Left lobe of liver (tissue), 2 donors: Measurements from ENCODE around the gene FAM241A. TPM values are rescaled to one million over a fixed set of nuclear protein-coding genes. Genes with fewer than 3 reads are reported as not detected.
"Not testable (repeated sequence)": the region's sequence is repeated elsewhere in the genome, so short reads cannot be mapped to it uniquely, and the experiment has no call there.

Experiments
- ATAC-seq: fragments of 200-7000 bp; cut with Tn5 transposase; one replicate; pipeline ENCODE4 v1.9.1; 2020; ENCODE audit warnings: mild to moderate bottlenecking, moderate library complexity
- DNase-seq: peaks from one replicate; pipeline ENCODE4 v3.0.0-alpha.2; 2020; ENCODE audit warnings: low spot score
- total RNA-seq: library from RNA; stranded (reverse); gene quantifications from one replicate; pipeline ENCODE4 v1.2.1, GENCODE V29; 2021
- donor health status: DM: no; HTN: no; CAD: no; lungs with moderate emphysema.
- donor health status: DM: no; HTN: yes; CAD: no.

Gene FAM241A
- total RNA-seq, 1 donor from 2014 or later = 1.0 TPM

DNA sequence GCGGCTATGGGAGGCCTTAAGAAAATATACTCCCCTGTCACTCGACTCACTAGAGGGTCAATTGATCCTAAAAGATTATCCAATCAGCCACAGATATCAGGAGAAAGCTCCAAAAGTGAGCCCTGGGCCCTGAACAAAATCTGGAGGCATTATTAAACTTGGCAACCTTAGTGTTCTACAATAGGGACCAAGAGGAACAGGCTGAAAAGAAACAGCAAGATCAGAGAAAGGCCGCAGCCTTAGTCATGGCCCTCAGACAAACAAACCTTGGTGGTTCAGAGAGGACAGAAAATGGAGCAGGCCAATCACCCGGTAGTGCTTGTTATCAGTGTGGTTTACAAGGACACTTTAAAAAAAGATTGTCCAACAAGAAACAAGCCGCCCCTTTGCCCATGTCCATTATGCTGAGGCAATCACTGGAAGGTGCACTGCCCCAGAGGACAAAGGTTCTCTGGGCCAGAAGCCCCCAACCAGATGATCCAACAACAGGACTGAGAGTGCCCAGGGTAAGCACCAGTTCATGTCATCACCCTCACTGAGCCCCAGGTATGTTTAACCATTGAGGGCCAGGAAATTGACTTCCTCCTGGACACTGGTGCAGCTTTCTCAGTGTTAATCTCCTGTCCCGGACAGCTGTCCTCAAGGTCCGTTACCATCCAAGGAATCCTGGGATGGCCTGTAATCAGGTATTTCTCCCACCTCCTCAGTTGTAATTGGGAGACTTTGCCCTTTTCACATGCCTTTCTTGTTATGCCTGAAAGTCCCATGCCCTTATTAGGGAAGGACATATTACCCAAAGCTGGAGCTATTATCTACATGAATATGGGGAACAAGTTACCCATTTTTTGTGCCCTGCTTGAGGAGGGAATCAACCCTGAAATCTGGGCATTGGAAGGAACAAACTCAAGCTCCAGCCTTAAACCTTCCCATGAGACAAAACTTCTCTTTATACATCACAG is 63.2 kb downstream of the FAM241A start:
- not testable (repeated sequence) for ATAC-seq, DNase-seq

DNA sequence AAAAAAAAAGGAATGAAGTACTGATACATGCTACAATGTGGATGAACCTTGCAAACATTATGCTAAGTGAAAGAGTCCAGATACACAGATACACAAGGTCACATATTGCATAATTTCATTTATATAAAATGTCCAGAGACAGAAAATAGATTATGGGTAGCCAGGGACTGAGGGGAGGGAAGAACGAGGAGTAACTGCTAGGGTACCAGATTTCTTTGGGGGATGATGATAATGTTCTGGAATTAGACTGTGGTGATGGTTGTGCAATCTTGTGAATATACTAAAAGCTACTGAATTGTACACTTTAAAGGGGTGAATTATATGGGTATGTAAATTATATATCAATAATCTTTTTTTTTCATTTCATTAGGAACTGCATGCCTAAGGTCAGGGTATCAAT is 65.5 kb downstream of the FAM241A start:
- DNase-seq = no peak
- ATAC-seq = no peak

DNA sequence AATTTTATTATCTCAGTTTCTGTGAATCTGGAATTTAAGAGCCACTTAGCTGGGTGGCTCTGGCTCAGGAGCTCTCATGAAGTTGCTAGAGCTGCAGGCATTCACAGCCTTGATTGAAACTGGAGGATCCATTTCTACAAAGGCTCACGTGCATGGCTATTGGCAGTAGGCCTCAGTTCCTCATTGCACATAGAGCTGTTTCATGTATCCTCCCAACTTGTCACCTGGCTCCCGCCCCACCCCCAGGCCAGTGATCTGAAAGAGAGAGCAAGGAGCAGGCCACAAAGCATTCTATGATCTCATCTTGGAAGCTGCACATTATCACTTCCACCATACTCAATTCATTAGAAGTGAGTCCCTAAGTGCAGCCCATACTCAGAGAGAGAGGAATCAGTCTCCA is 67.8 kb downstream of the FAM241A start:
- no peak for ATAC-seq
- DNase-seq = no peak

DNA sequence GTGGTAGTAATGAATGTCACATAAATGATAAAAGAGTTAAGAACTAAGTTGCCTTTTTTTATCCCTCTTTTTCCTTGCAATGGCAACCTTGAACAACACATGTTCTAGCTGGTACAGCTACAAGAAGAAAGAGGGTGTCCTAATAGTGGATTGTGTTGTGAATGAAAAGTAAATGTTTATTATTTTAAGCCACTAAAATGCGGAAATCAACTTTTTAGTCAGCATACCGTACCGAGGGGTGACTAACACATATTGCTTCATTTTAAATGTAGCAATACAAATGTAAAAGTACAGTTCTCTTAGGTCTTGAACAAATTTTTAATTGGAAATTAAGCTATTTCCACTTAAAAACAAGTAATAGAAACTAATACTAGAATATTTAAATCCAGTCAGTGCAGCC is 68.6 kb downstream of the FAM241A start:
- no peak for DNase-seq
- no peak for ATAC-seq

DNA sequence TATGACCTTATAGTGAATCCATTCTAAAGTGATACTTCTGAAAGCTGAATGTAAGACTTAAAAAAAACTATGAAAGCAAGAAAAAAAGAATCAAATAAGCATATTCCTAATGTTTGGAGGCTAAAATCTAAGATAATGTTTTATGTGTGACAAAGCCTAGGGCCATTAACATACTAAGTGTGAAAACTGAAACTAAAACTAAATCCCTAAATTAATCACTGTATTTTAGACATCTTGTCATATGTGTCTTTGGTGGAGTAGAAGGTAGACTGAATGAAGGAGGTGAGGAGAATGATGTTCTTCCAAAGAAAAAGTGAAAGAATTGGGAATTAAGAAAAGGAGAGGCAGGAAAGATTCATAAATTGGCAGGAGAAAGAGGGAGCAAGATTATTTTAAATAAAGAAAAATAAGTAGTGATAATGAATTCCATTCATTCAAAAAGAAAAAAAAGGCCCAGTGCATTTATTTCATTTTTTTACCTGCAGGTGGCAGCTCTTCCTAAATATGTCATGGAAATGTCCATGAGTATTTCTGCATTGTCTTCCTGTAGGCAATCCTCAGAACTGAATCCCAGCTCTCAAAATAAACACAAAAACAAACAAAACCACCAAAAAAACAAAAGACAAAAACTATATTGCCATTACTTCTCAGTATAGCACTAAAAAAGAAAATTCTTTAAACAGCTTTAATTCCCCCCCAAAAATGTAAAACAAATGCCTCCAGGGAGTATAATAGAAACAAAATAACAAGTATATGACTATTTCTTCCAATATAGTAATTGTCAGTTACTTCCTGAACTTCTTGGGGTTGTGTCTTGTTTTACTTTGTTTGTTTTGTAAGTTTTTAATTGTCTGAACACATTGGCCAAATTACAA is 69.4 kb downstream of the FAM241A start:
- DNase-seq = no peak
- peak; percentile 80 for ATAC-seq

DNA sequence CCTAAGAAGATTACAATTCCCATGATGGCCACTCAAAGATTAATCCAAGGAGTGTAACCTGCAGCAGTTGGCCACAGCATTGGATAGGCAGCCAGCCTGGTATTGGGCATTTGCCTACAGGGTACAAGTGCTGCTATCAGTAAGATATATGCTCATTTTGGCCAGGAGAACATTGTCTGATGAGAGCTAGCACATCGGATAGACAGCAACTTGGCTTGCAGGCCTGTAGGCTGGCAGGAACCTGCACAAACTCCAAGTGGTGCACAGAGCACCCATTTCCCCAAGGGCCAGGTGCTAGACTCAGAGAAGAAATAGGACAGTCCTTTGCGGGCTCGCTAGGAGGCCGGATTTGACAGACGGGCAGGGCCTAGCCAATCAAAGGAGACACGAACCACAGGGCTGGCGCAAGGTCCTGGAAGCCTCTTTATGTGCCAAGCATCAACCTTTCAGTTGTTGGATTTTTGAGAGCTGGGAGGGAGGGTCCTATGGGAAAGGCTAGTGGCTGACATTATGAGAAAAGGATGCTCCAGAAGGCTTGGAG is 74.6 kb downstream of the FAM241A start:
- no peak for ATAC-seq
- no peak for DNase-seq

DNA sequence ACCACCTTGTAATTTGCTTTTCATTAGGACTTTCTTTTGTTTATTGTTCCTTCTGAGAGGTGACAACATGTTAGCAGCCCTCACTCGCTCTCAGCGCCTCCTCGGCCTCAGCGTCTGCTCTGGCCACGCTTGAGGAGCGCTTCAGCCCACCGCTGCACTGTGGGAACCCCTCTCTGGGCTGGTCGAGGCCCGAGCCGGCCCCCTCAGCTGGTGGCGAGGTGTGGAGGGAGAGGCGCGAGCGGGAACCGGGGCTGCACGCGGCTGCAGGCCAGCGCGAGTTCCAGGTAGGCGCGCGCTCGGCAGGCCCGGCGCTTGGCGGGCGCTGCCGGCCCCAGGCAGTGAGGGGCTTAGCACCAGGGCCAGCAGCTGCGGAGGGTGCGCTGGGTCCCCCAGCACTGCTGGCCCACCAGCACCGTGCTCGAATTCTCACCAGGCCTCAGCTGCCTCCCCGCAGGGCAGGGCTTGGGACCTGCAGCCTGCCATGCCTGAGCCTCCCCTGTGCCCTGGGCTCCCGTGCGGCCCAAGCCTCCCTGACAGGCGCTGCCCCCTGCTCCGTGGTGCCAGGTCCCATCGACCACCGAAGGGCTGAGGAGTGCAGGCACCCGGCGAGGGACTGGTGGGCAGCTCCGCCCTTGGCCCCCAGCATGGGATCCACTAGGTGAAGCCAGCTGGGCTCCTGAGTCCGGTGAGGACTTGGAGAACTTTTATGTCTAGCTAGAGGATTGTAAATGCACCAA is 77.1 kb downstream of the FAM241A start:
- no peak for DNase-seq
- ATAC-seq = no peak

DNA sequence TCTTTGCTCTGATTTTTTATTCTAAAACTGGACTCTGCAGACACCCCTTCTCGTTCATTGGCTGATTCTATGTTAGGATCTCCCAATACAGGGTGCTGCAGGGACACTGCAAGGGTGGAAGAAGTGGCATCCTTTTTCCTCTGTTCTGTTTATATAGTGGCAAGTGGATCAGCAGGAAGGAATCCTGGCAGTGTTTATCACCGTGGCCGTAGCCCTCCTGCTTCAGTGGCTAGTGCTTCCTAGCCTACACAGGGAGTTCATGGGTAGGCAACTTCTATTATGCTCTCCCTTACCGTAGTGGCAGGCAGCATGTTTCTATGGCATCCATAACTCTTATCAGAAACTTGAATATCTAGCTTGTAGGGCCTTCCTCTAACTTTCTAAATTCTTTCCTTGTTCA is 79.9 kb downstream of the FAM241A start:
- DNase-seq (no peak), ATAC-seq (no peak)

DNA sequence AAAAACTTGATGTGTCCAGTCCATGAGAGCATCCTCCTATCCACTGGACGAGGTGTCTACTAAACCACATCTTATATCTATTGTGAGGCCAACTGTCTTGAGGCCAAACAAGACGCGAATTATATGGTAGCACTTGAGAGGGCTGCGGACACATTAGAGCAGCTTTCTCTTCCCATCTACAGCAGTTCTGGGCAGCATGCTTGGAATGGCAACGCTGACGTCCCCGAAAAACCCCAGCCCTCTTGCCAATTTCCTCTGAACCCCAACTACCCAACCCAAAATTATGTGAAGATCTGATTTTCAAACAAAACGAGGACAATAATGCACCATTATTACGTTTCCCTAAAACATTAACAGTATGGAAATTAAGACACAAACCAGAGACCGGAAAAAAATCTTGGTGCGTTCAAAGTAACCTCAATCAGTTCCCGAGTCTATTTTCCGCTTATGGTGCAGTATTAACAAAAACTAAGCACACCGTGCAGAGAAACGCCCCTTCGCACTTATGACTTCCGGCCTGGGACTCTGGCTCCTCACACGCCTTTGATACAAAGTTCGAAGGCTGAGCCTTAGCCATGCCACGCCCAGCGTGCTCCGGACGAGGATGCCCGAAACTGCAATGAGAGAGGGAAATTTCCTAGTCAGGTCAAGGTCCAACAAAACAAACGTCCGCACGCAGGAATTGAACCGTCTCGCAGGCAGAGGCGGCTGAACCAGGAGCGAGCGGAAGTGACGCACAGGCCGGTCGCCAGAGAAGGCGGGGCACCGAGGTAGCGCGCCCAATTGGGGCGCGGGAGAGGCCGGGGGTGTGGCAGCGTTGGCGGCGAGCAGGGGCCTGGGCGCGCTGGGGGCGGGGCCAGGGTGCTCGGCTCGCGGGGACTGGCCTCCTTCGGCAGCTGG is 85.9 kb downstream of the FAM241A start:
- peak; percentile 94 for ATAC-seq
- peak; percentile 99 for DNase-seq

DNA sequence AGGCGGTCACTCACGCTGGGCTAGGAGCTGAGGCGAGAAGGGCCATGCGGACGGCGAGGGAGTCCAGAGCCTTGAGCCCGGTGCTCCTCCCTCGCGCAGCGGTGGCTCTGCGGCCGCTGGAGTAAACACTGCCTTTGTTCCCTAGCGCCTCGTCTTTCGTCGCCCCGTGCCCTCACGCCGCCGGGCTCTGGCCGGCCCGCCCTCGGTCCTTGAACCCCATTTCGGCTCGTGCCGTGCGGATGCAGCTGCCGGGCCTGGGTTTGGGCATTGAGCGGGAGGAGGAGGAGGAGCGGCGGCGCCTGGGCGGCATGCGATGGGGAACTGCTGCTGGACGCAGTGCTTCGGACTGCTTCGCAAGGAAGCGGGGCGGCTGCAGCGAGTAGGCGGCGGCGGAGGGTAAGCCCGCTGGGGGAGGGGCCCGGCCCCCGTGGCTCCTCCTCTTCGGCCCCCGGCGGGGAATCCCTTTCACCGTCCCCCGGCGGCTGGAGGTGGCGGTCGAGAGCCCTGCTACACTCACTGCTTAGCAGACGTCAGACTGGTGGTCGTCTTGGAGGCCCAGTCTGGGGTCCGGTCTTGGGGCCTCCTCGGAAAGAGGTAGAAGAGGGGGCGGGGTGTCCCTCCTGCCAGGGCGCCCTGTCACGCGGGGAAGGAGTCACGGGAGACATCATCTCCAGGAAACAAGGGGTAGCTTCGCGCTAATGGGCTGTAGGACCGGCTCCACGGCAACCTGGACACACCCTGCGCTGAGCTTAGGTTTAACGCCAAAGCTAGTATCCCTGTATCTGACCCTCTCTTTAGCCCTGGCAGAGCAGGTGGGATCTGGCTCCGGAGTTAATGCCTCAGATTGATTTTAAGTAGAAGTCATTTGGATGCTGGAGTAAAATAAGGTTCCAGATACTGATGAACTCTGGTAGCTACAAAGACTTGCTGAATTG is 86.8 kb downstream of the FAM241A start, which contains the start of gene AP1AR:
AP1AR (plus strand) TSS at position 9 of the 935 bp plus-strand sequence; CDS start at position 314, 305 bp downstream.
- peak; percentile 83 for DNase-seq
- peak; percentile 73 for ATAC-seq

DNA sequence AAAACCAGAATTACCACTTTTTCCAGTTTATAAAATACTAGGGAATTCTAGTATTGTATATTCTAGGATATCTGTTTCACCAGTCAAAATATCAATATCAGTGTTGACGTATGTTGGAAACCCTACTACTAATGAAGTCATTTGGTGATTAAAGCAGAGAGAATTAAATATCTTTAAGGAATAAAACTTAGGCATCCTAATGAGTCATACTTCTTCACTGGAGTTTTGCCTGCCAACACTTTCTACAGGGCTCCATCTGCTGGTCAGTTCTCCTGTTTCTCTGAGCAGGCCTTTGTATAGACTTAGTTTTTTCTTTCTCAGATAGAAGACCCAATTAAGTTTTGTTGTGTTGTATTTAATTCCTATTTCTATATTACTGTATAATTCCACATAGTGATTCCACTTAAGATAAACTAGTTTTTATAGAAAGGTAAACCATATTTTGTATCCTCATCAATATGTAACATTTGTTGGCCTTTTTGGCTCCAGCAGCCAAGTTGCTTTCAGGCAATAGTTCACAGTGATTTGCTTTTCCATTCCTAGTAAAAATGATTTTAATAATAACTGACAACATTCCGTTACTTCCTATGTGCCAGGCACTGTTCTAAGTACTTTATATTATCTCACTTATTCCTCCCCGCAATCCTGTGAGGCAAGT is 89.8 kb downstream of the FAM241A start:
- DNase-seq = no peak
- ATAC-seq = no peak

DNA sequence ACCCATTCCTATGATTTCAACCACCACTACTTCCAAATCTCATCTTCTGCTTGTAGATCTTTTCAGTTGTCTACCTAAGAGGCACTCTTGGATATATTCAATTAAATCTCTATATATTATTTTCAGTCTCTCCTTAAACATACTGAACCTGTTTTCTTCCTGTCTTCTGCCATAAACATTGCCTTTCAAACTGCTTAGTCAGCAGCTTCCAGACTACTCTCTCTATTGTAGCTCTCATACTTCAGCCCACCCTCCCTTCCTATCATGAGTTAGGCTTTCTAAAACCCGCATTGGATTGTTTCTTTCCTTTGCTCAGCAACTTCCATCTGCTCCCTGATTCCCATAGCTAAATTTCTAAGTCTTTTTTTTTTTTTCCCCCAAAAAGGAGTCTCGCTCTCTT is 90.8 kb downstream of the FAM241A start:
- no peak for DNase-seq
- ATAC-seq = no peak

DNA sequence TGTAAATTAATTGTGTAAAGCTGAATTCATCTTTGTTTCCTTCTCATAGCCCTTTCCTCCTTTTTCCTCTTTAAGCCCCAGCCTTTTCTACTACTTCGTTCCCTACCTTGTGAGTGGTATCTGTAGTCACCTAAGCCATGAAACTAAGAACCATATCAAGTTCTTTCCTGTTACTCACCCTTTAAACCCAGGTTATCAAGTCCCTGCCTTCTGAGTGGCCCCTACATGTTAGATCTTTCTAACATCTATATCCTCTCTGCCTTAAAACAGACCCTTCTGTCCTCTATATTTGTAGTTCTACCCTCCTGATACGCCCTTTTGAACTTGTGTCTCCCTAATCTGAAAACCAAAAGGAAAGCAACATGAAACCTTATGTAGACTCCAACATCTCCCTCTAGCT is 93.6 kb downstream of the FAM241A start:
- ATAC-seq = no peak
- DNase-seq = no peak

Other genes starting within 250 kb of the FAM241A start
- 13.4 TPM for gene AP1AR, start 86.3 kb downstream of the FAM241A start, total RNA-seq
- 4.6 TPM for gene TIFA, start 140.4 kb downstream of the FAM241A start, total RNA-seq
- gene ALPK1, start 151.9 kb downstream of the FAM241A start, total RNA-seq = 5.0 TPM